Esophagus (tissue), 2 donors: ENCODE results near the gene NUAK2. TPM values are rescaled to one million over a fixed set of nuclear protein-coding genes. Genes with fewer than 3 reads are reported as not detected.

ENCODE experiments used
- H3K27ac ChIP-seq, 2 donors: one replicate each; pipeline ENCODE4 v1.5.1; 2013; ENCODE audit warnings: low read depth in 2 of 2, mild to moderate bottlenecking in 2 of 2, inconsistent platforms in 1 of 2, low read length in 1 of 2, moderate library complexity in 1 of 2
- H3K27me3 ChIP-seq, 2 donors: one replicate each; pipeline ENCODE4 v1.6.1; 2013; ENCODE audit warnings: low read length in 2 of 2, control low read depth in 1 of 2, mild to moderate bottlenecking in 1 of 2; ENCODE audit not compliant: insufficient read depth in 2 of 2, control insufficient read depth in 1 of 2
- H3K36me3 ChIP-seq, 2 donors: one replicate each; pipeline ENCODE4 v1.6.1; 2013; ENCODE audit warnings: low read length in 1 of 2; ENCODE audit not compliant: control insufficient read depth in 2 of 2, insufficient read depth in 2 of 2
- H3K4me1 ChIP-seq, 2 donors: one replicate each; pipeline ENCODE4 v1.6.1; 2013; ENCODE audit warnings: low read length in 1 of 2; ENCODE audit not compliant: control insufficient read depth in 2 of 2, insufficient read depth in 2 of 2
- H3K4me3 ChIP-seq, 2 donors: one replicate each; pipeline ENCODE4 v1.5.1; 2013; ENCODE audit warnings: low read length in 2 of 2, mild to moderate bottlenecking in 2 of 2, low read depth in 1 of 2, moderate library complexity in 1 of 2
- H3K9me3 ChIP-seq, 2 donors: one replicate each; pipeline ENCODE4 v1.6.1; 2013; ENCODE audit warnings: mild to moderate bottlenecking in 2 of 2, low read depth in 1 of 2, low read length in 1 of 2, moderate library complexity in 1 of 2; ENCODE audit not compliant: control insufficient read depth in 2 of 2, insufficient read depth in 1 of 2
- whole genome bisulfite sequencing, 2 donors: extraction: QIAGEN DNeasy Blood & Tissue Kit; methylation state at CpG; one replicate each; pipeline ENCODE4 v1.1.7; 2013; 5-methylcytosine and 5-hydroxymethylcytosine counted together
- polyA plus RNA-seq, 2 donors: library from polyadenylated mRNA; stranded (reverse); fragments of 200-250 nt; gene quantifications; one replicate each; pipeline ENCODE4 v1.2.3, GENCODE V29; 2013
- donor health status: healthy with polysubstance abuse.
- donor health status: Bipolar disorder and iron deficiency.

The NUAK2 gene
- polyA plus RNA-seq, 2 donors, result 14.7 to 28.3 TPM

GRCh38 chr1:205271277-205271676 lies 50.3 kb downstream of the NUAK2 start:
- Histone ChIP-seq H3K36me3 (no peaks in the 10 kb centered on the region), H3K9me3 (no peaks in the 10 kb centered on the region), H3K4me1 (peaks cover 3 to 28% of the 10 kb centered on the region in 2 donors), H3K27me3 (no peaks in the 10 kb centered on the region), H3K27ac (no peak overlapping the region), H3K4me3 (no peak overlapping the region)
- 58 to 87% methylated on average over 8 of the region's 8 CpGs for WGBS, 2 donors

GRCh38 chr1:205270764-205271163 lies 50.8 kb downstream of the NUAK2 start:
- Histone ChIP-seq H3K9me3 (no peaks in the 10 kb centered on the region), H3K4me3 (no peak overlapping the region), H3K4me1 (peaks cover 3 to 24% of the 10 kb centered on the region in 2 donors), H3K27ac (no peak overlapping the region), H3K27me3 (no peaks in the 10 kb centered on the region), H3K36me3 (no peaks in the 10 kb centered on the region)
- 53 to 60% methylated on average over 7 to 8 of the region's 8 CpGs for WGBS, 2 donors

- 83 to 92% methylated on average over 7 of the region's 7 CpGs for WGBS, 2 donors
- peaks cover 3 to 21% of the 10 kb centered on the region in 2 donors for H3K4me1 ChIP-seq
- no peak overlapping the region for H3K4me3 ChIP-seq
- no peaks in the 10 kb centered on the region for H3K9me3 ChIP-seq
- H3K27me3 ChIP-seq, result no peaks in the 10 kb centered on the region
- no peaks in the 10 kb centered on the region for H3K36me3 ChIP-seq
- H3K27ac ChIP-seq, result no peak overlapping the region
These were observed 51.3 kb downstream of the NUAK2 start for GRCh38 chr1:205270271-205270670.

GRCh38 chr1:205269711-205270110 lies 51.8 kb downstream of the NUAK2 start:
- Histone ChIP-seq H3K27ac (no peak overlapping the region), H3K4me3 (no peak overlapping the region), H3K9me3 (no peaks in the 10 kb centered on the region), H3K36me3 (no peaks in the 10 kb centered on the region), H3K27me3 (no peaks in the 10 kb centered on the region), H3K4me1 (peaks cover 3 to 17% of the 10 kb centered on the region in 2 donors)
- 94 to 97% methylated on average over 8 of the region's 8 CpGs for WGBS, 2 donors

- Histone ChIP-seq H3K4me3 (no peak overlapping the region), H3K36me3 (no peaks in the 10 kb centered on the region), H3K27ac (no peak overlapping the region), H3K27me3 (no peaks in the 10 kb centered on the region), H3K4me1 (peaks cover 3 to 13% of the 10 kb centered on the region in 2 donors), H3K9me3 (no peaks in the 10 kb centered on the region)
- WGBS, 2 donors, result 95% methylated on average over 48 of the region's 48 CpGs
These were observed 52.5 kb downstream of the NUAK2 start for GRCh38 chr1:205268846-205269680.

GRCh38 chr1:205267306-205267902 lies 54.1 kb downstream of the NUAK2 start:
- Histone ChIP-seq H3K4me1 (peaks cover 3 to 10% of the 10 kb centered on the region in 2 donors), H3K4me3 (no peak overlapping the region), H3K27me3 (no peaks in the 10 kb centered on the region), H3K36me3 (no peaks in the 10 kb centered on the region), H3K27ac (no peak overlapping the region), H3K9me3 (no peaks in the 10 kb centered on the region)
- 73 to 78% methylated on average over 8 of the region's 8 CpGs for WGBS, 2 donors

GRCh38 chr1:205266611-205267305 lies 54.8 kb downstream of the NUAK2 start:
- no peaks in the 10 kb centered on the region for H3K27me3 ChIP-seq
- H3K4me3 ChIP-seq, result no peak overlapping the region
- H3K4me1 ChIP-seq, result peaks cover 3 to 10% of the 10 kb centered on the region in 2 donors
- H3K9me3 ChIP-seq, result no peaks in the 10 kb centered on the region
- H3K36me3 ChIP-seq, result no peaks in the 10 kb centered on the region
- H3K27ac ChIP-seq, result no peak overlapping the region
- 73 to 77% methylated on average over 10 of the region's 10 CpGs for WGBS, 2 donors

- H3K36me3 ChIP-seq, result no peaks in the 10 kb centered on the region
- 77 to 84% methylated on average over 2 of the region's 2 CpGs for WGBS, 2 donors
- peaks cover 0 to 15% of the 10 kb centered on the region in 2 donors for H3K4me1 ChIP-seq
- no peaks in the 10 kb centered on the region for H3K9me3 ChIP-seq
- no peak overlapping the region for H3K4me3 ChIP-seq
- no peaks in the 10 kb centered on the region for H3K27me3 ChIP-seq
- H3K27ac ChIP-seq, result no peak overlapping the region
These were observed 57.9 kb downstream of the NUAK2 start for GRCh38 chr1:205263580-205264190.

GRCh38 chr1:205262731-205263171 lies 58.8 kb downstream of the NUAK2 start:
- Histone ChIP-seq H3K9me3 (no peaks in the 10 kb centered on the region), H3K27me3 (no peaks in the 10 kb centered on the region), H3K4me3 (no peak overlapping the region), H3K36me3 (no peaks in the 10 kb centered on the region), H3K4me1 (peaks cover 0 to 15% of the 10 kb centered on the region in 2 donors), H3K27ac (no peak overlapping the region)
- 68% methylated on average over 8 of the region's 8 CpGs for WGBS, 2 donors
